SK-N-SH treated with all-trans-retinoic acid at 6 μM for 48 hours (cell line): ENCODE data around the gene SEMA5A.

ENCODE experiments used
- ATAC-seq: fragments of 200-7000 bp; cut with Tn5 transposase; 3 replicates; pipeline ENCODE4 v1.9.1; 2020; ENCODE audit warnings: mild to moderate bottlenecking, moderate library complexity
- ARNTL ChIP-seq: fragments of 450-650 bp; formaldehyde crosslinking; IDR thresholded peaks from 2 replicates; pipeline ENCODE4 v1.5.0; 2020; ENCODE audit warnings: low read depth, mild to moderate bottlenecking, moderate library complexity, borderline replicate concordance
- BACH2 ChIP-seq: fragments of 250-450 bp; sonication (Bioruptor Pico); IDR thresholded peaks from 2 replicates; pipeline ENCODE4 v1.9.0; 2021; ENCODE audit warnings: mild to moderate bottlenecking, borderline replicate concordance
- CSDC2 ChIP-seq: fragments of 250-450 bp; sonication (Bioruptor Pico); IDR thresholded peaks from 2 replicates; pipeline ENCODE4 v1.5.0; 2020; ENCODE audit warnings: mild to moderate bottlenecking, moderate library complexity
- CSRNP3 ChIP-seq: fragments of 250-450 bp; sonication (Bioruptor Pico); IDR thresholded peaks from 2 replicates; pipeline ENCODE4 v1.5.1; 2021; ENCODE audit warnings: mild to moderate bottlenecking, moderate library complexity
- ESRRG ChIP-seq: fragments of 250-450 bp; sonication (Bioruptor Pico); IDR thresholded peaks from 2 replicates; pipeline ENCODE4 v1.6.1; 2021; ENCODE audit warnings: mild to moderate bottlenecking
- GLIS3 ChIP-seq: fragments of 250-450 bp; sonication (Bioruptor Pico); IDR thresholded peaks from 2 replicates; pipeline ENCODE4 v1.5.0; 2020; ENCODE audit warnings: mild to moderate bottlenecking, moderate library complexity
- ISL1 ChIP-seq: fragments of 250-450 bp; sonication (Bioruptor Pico); IDR thresholded peaks from 2 replicates; pipeline ENCODE4 v2.1.2; 2022; ENCODE audit warnings: mild to moderate bottlenecking, moderate library complexity
- OSR1 ChIP-seq: fragments of 250-450 bp; sonication (Bioruptor Pico); IDR thresholded peaks from 2 replicates; pipeline ENCODE4 v1.8.0; 2022; ENCODE audit warnings: moderate library complexity, mild to moderate bottlenecking, inconsistent platforms
- POU6F1 ChIP-seq: fragments of 250-450 bp; sonication (Bioruptor Pico); IDR thresholded peaks from 2 replicates; pipeline ENCODE4 v1.8.0; 2021; ENCODE audit warnings: low read depth, mild to moderate bottlenecking, moderate library complexity, borderline replicate concordance
- PPARA ChIP-seq: fragments of 250-450 bp; sonication (Bioruptor Pico); IDR thresholded peaks from 2 replicates; pipeline ENCODE4 v1.5.0; 2020; ENCODE audit warnings: mild to moderate bottlenecking, borderline replicate concordance
- RARB ChIP-seq: fragments of 250-450 bp; sonication (Bioruptor Pico); IDR thresholded peaks from 2 replicates; pipeline ENCODE4 v1.8.0; 2021; ENCODE audit warnings: mild to moderate bottlenecking, moderate library complexity
- SNAI2 ChIP-seq: fragments of 250-450 bp; sonication (Bioruptor Pico); IDR thresholded peaks from 2 replicates; pipeline ENCODE4 v1.5.0; 2020; ENCODE audit warnings: mild to moderate bottlenecking, moderate library complexity
- TCF4 ChIP-seq: fragments of 250-450 bp; sonication (Bioruptor Pico); IDR thresholded peaks from 2 replicates; pipeline ENCODE4 v1.8.0; 2021; ENCODE audit warnings: mild to moderate bottlenecking, moderate library complexity, borderline replicate concordance
- TOX ChIP-seq: fragments of 250-450 bp; sonication (Bioruptor Pico); IDR thresholded peaks from 2 replicates; pipeline ENCODE4 v1.8.0; 2021; ENCODE audit warnings: mild to moderate bottlenecking, moderate library complexity, borderline replicate concordance
- TSHZ2 ChIP-seq: fragments of 250-450 bp; sonication (Bioruptor Pico); IDR thresholded peaks from 2 replicates; pipeline ENCODE4 v1.5.0; 2020; ENCODE audit warnings: mild to moderate bottlenecking, moderate library complexity
- ZC3H10 ChIP-seq: fragments of 250-450 bp; sonication (Bioruptor Pico); IDR thresholded peaks from 2 replicates; pipeline ENCODE4 v1.5.1; 2021; ENCODE audit warnings: mild to moderate bottlenecking, moderate library complexity
- ZFP3 ChIP-seq: fragments of 250-450 bp; sonication (Bioruptor Pico); IDR thresholded peaks from 2 replicates; pipeline ENCODE4 v1.5.0; 2020; ENCODE audit warnings: mild to moderate bottlenecking, moderate library complexity
- ZFP30 ChIP-seq: fragments of 450-650 bp; formaldehyde crosslinking; IDR thresholded peaks from 2 replicates; pipeline ENCODE4 v1.5.0; 2022; ENCODE audit warnings: mild to moderate bottlenecking, moderate library complexity
- ZNF565 ChIP-seq: fragments of 450-650 bp; formaldehyde crosslinking; conservative IDR thresholded peaks from 2 replicates; pipeline ENCODE4 v1.5.0; 2020; ENCODE audit warnings: low read depth, mild to moderate bottlenecking, moderate library complexity
- ZNF70 ChIP-seq: fragments of 450-650 bp; formaldehyde crosslinking; IDR thresholded peaks from 2 replicates; pipeline ENCODE4 v1.5.0; 2020; ENCODE audit warnings: mild to moderate bottlenecking, moderate library complexity
- ZNF8 ChIP-seq: fragments of 450-650 bp; formaldehyde crosslinking; IDR thresholded peaks from 2 replicates; pipeline ENCODE4 v1.5.0; 2020; ENCODE audit warnings: mild to moderate bottlenecking, moderate library complexity
- TF ChIP-seq, protein P1 (sequence below): fragments of 250-450 bp; sonication (Bioruptor Pico); IDR thresholded peaks from 2 replicates; pipeline ENCODE4 v1.5.1; 2020; ENCODE audit warnings: low read depth, mild to moderate bottlenecking, moderate library complexity

Gene SEMA5A

GRCh38 chr5:9529513-9529912, 16.4 kb downstream of the SEMA5A start (continued):
- TF ChIP-seq CSRNP3, result no peak
- no peak for TF ChIP-seq GLIS3 (CRISPR knock-in tag)

DNA sequence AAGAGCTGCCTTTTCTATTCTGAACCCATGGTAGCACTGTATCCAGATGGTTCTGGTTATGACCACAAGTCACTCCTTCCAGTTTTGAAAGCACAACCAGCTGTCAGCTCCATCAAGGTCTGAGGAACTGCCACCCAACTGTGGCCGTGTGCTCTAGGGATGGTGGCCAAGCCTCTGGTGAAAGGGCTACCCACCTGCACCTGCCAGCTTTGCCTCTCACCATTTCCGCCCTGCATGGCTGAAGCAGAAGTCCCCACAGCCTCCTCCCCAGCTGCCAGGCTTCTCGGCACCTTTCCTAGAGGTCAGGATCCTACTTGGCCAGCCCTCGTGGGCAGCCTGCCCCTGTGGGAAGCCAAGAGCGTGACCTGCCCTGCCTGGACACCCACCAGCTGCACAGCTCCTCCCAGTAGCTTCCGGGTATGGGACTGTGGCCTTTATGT, 16.8 kb downstream of the SEMA5A start:
- no peak for ATAC-seq
- TF ChIP-seq ZNF70 (no peak), CSRNP3 (no peak), GLIS3 (CRISPR knock-in tag) (no peak), SNAI2 (CRISPR knock-in tag) (no peak), TSHZ2 (CRISPR knock-in tag) (no peak), CSDC2 (CRISPR knock-in tag) (no peak), ZC3H10 (no peak), POU6F1 (CRISPR knock-in tag) (no peak), ISL1 (CRISPR knock-in tag) (no peak), BACH2 (CRISPR knock-in tag) (no peak), ESRRG (CRISPR knock-in tag) (no peak), ZNF8 (CRISPR knock-in tag) (no peak), ZNF565 (no peak), ARNTL (CRISPR knock-in tag) (no peak), TOX (no peak), ZFP30 (no peak), OSR1 (no peak), ZFP3 (no peak)
- TF ChIP-seq, protein P1, sequence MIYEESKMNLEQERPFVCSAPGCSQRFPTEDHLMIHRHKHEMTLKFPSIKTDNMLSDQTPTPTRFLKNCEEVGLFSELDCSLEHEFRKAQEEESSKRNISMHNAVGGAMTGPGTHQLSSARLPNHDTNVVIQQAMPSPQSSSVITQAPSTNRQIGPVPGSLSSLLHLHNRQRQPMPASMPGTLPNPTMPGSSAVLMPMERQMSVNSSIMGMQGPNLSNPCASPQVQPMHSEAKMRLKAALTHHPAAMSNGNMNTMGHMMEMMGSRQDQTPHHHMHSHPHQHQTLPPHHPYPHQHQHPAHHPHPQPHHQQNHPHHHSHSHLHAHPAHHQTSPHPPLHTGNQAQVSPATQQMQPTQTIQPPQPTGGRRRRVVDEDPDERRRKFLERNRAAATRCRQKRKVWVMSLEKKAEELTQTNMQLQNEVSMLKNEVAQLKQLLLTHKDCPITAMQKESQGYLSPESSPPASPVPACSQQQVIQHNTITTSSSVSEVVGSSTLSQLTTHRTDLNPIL, result no peak
- TF ChIP-seq, all 23 proteins: peak for 0

- TF ChIP-seq ISL1 (CRISPR knock-in tag), result no peak
- no peak for TF ChIP-seq TCF4 (CRISPR knock-in tag)
- no peak for TF ChIP-seq PPARA (CRISPR knock-in tag)
- no peak for TF ChIP-seq ZC3H10
- TF ChIP-seq BACH2 (CRISPR knock-in tag), result no peak
- TF ChIP-seq ZNF8 (CRISPR knock-in tag), result no peak
- no peak for ATAC-seq
Measured at GRCh38 chr5:9524941-9525340, 20.9 kb downstream of the SEMA5A start.

GRCh38 chr5:9523090-9523823, 22.6 kb downstream of the SEMA5A start:
- no peak for TF ChIP-seq ZNF70
- no peak for TF ChIP-seq POU6F1 (CRISPR knock-in tag)
- no peak for TF ChIP-seq ZC3H10
- TF ChIP-seq RARB, result no peak
- TF ChIP-seq ARNTL (CRISPR knock-in tag), result no peak
- no peak for TF ChIP-seq ESRRG (CRISPR knock-in tag)
- ATAC-seq, result no peak; the same call in 2 of the 3 replicates
